ENCODE data around the gene CABLES2.
"Not testable (repeated sequence)": the region's sequence is repeated elsewhere in the genome, so short reads cannot be mapped to it uniquely, and the experiment has no call there.

Gene CABLES2

GRCh38 chr20:62387933-62388635 is 19.0 kb downstream of the CABLES2 start:
- DNase-seq, result no peak

- no peak for DNase-seq
Observed at GRCh38 chr20:62387219-62387913, 19.7 kb downstream of the CABLES2 start.

DNA sequence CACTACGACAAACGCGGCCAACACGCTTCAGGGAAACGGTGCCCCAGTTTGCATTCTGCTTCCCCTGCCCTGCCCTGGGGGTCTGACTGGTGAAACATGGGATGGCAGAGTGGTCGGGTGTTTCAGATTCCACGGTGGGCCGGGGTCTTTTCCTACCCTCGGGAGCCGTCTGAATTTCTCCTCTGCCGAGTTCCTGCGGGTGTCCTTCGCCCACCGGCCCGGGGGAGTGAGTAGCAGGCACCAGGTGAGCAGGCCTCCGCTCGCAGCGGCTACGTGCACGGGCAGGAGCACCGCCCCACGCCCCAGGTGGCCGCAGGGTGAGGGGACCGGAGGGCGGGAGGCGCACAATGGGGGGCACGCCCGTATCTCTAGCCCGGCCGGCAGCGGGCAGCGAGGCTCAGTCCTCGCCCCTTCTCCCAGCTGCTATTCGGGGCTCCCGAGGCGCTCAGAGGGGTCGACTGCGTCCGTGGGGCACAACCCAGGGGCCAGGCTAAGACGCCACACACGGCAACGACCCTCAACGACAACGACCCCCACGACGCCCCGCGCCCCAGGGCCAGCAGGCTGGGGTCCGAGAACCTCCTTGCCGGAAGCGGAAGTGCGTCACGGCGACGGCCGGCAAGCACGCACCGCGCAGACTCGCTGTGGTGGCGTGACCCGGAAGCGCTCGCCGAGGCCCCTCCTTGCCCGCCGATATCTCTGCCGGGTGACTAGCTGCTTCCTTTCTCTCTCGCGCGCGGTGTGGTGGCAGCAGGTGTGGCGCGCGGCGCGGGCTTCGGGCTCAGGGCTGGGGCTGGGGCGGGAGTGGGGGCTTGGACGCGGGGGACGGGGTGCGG is 20.5 kb downstream of the CABLES2 start, which contains the start of gene RPS21:
Gene RPS21, plus strand, starts transcription at position 721 of the 836 bp plus-strand sequence. CDS start 236 bp downstream, outside the sequence.
- peak; percentile 63 for DNase-seq

GRCh38 chr20:62382306-62383198 is 24.5 kb downstream of the CABLES2 start:
- DNase-seq, result peak; percentile 38

- no peak for DNase-seq
Observed at GRCh38 chr20:62381842-62382241, 25.2 kb downstream of the CABLES2 start.

GRCh38 chr20:62381202-62381797 is 25.8 kb downstream of the CABLES2 start:
- DNase-seq, result no peak

DNA sequence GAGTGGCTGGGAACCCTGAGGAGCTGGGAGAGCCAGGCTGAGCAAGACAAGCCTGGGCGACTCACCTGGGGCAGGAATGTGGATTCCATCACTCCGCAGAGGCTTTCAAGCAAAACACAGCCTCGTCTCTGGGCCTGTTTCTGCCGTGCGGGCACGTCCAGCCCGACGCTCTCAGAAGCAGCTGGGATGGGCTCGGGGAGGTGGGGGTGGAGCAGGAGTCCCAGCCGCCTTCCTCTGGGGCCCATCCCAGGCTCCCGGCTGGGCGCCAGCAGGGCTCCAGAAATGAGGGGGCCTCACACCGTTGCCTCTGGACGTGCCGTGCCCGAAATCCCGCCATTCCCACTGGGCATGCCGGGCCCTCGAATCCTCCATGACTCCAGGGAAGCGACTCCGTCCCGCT is 28.9 kb downstream of the CABLES2 start:
- no peak for DNase-seq

DNA sequence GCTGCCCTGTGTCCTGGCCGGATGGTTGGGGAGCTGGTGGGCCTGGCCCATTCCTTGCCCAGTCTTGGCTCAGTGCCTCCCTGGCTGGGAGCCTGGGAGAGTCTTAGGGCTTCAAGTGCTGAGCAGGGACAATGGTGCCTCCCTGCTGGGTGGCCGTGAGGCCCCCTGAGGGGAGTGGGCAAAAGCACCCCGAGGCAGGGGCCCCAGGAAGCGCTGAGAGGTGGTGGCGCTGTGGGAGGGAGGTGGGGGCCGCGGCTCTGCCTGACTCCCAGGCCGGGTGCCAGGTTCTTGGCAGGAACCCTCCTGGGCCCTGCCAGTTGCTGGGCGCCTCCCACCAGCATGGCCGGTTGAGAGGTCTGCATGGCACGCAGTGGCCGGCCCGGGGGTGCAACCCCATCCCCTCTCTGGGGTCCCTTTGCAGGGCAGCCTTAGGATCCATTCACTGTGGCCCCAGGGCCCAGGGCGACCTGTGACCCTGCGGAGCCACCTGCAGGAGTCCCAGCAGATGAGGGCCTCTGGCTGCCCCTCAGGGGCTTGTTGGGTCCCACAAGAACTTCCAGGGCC is 29.4 kb downstream of the CABLES2 start:
- no peak for DNase-seq

DNA sequence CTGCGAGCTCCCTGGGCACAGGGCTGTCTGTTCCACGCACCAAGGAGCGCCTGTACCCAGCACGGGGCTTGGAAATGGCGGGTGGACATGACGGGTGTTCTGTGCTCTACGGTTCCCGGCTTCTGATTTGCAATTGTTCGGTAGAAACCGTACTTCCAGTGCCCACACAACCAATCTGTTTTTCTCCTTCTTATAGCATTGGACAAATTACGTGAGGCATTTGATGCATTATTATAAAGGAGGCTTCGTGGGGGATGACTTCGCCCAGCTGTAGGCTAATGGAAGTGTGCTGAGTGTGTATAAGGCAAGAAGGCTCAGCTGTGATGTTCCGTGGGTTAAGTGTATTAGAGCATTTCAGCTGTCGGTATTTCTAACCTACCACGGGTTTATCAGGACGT is 30.0 kb downstream of the CABLES2 start:
- DNase-seq, result no peak

DNA sequence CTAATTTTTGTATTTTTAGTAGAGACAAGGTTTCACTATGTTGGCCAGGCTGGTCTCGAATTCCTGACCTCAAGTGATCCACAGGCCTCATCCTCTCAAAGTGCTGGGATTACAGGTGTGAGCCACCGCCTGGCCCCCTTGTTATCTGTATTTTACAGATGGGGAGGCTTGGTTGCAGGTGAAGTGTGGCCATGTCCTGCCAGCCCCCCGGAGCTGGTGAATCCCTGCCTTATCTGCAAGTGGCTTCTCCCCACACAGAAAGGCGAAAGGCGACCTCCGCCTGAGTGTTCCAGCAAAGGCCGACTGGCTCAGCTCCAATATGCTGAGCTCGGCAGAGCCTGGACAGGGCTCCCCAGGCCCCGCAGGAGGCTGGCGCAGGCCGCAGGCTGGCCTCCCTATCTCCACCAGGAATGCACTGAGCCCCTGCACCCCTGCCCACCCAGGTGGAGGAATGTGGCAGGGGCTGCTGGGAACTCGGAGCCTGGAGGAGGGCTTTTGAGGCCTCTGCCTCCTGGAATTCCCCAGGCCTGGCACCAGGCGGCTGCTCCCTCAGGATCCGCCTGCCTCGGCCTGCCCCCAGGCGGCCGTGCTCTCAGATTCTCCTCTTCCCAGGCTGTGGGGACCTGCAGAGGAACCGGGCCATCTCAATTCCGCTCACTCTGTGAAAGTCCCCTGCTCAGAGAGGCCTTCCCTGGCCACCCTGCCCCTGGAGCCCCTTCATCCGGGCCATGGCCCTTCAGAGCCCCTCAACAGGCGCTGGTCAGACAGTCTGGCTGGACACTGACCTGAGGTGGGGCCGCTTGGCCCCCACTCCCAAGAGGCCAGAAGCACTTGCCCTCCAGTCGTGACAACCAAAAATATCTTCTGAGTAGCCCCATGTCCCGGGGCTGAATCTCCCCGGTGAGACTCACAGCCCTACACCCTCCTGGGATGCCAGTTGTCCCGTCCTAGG is 30.7 kb downstream of the CABLES2 start:
- DNase-seq, result no peak

DNA sequence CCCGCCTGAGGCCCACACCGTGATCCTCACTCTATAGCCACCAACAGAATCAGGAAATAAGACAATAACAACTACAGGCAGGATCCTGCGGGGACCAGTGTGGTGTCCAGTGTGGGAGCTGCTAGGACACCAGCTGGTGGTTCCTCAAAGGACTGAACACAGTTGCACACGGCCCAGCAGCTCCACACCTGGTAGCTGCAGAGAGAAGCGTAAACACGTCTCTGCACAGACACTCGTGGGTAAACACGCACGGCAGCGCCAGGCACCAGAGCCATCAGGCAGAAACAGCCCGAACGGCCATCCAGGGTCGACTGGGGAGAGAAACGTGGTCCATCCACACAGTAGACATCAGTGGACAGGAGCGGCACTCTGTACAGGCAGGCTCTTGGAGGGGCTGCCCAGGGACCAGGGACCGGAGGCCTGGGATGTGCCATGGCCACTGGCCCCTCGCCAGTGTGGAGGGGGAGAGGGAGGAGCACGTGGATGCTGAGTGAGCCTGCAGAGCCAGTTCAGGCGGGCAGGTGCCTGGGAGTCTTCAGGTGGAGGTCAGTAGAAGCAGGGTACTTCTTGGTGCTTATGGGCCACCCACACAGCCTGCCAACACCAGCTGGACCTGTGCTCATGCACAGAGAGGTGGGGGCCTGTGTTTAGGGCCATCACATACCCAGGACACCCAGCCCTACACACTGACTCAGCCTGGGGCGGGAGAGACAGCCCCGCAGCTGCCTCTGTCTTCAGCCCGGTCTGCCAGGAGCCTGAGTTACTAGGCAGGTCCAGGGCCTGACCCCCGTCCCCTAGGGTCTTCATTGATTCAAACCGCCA is 32.5 kb downstream of the CABLES2 start:
- DNase-seq, result no peak

- DNase-seq, result not testable (repeated sequence)
Observed at GRCh38 chr20:62373631-62374179, 33.4 kb downstream of the CABLES2 start.

DNA sequence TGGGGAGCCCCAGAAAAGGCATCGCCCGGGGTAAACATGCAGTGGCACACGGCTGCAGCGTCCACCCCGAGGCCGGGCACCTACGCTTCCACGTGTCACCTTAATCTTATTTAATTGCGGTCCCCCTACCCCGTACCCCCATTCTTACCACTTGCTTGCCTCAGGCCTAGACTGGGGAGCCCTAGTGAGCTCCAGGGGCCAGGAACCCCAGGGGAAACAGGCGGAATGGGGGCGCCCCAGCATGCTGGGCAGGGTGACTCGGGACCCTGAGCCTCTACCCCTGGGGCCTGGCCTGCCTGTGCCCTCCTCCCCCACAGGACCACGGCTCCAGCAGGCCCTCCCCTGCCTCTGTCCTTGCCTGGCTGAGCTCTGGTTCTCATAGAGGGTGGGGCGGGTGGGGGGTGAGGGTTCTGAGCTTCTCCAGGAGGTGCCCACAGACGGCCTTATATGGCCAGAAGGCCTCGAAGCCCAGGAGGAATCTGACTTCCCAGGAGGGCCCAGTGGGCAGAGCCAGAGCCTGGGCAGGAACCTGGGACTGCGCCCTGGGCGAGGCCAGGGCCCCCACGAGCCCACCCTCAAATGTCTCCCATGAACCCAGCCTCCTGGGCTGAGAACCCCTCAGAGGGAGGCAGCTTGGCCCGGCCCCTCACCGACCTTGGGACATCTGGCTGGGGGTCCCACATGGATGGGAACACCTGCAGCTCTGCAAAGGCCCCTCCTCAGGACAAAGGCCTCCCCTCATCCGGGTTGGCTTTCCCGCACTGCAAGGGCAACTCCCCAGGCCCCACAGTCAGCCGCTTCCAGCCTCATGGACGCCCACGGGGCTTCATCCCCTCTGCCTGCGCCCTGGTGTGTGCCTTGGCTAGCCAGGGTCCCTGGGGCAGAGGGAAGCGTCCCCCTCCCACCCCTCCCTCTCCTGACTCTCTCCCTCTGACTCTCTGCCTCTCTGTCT is 34.8 kb downstream of the CABLES2 start:
- no peak for DNase-seq

DNA sequence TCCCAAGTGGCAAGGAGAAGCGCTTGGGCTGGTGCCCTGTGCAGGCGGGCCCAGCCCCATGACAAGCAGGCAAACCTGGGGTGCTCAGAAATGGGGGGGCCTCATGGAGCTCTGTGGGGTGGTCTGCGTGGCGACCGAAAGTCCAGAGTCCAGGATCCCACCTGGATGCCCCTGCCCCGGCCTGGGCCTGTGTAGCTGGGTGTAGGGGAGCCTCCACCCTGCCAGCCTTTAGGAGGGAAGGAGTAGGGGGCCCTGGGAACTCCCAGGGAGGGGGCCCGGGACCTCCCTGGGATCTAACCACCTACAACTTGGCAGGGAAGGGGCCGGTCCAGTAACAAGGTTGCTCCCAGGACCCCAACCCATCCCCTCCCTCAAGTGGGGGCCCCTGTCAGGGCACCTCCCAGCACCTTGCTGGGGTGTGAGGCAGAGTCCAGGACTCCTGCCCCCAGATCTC is 35.5 kb downstream of the CABLES2 start:
- no peak for DNase-seq

DNA sequence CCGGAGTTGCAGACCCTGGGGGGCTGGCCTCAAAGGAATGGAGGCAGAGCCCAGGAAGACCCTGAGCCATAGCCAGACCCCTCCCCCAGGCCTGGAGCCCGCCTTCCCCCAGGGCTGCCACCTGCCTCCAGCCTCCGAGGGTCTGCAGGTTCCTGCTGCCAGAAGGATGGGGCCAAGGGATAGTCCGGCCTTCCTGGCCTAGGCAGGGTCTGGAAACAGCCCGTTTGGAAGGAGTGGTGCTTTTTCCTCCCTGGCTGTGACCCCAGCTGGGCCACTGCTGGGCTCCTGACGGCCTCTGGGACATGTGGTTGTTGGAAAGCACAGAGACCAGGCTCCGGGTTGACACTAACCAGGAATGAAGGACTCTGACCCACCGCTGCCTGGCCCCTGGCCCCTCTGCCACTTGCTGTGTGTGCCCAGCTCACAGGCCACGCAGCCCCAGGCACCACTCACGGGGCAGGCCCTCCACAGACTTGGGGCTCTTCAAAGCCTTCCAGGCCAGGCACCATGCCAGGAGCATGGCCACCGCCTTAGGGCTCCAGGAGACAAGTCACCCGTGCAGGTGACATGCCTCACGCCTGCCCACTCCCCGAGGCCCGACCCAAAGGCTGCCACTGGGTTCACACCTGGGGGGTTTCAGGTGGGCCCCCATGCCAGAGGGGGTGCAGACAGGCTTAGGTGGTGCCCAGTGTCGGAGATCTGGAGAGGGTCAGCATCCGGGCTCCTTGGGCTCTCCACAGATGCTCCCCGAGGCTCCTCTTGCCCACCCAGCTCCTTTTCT is 36.1 kb downstream of the CABLES2 start:
- no peak for DNase-seq

DNA sequence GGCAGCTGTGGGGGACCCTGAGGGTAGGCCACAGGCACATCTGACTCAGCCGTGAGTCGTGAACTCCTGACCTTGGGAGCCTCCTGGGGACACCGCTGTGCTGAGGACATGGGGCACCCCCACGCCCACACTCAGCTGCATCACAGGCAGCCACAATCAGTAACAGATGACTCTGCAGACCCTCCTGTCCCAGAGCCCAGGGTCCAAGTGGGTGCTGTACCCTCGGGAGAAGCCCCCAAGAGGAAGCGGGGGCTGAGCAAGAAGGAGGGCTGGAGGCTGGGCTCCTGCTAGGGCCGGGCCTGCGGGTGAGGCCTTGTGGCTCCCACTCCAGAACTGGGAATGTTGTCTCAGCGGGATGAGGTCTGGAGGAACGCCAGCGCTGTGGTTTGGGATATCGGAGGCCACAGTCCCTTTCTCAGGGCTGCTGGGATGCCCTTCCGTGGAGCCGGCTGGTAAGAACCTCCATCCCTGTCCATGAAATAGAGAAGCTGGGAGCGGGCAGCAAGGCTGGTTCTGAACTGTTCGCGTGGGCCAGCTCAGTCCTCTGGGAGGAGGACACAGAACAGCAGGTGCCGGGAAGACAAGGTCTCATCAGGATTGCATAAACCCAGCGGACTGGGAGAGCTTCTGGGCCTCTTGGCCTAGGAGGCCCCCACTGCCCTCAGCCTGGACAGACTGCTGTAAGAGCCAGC is 36.8 kb downstream of the CABLES2 start:
- no peak for DNase-seq

GRCh38 chr20:62369815-62370114 is 37.3 kb downstream of the CABLES2 start:
- no peak for DNase-seq

Measured in NCI-H1694 treated with DMSO at 0.1 percent for 48 hours (cell line).